Measurements from ENCODE around the gene COQ9. TPM values are rescaled to one million over a fixed set of nuclear protein-coding genes. Genes with fewer than 3 reads are reported as not detected.

COQ9 gene
- total RNA-seq, 1 donor from 2014 or later: 34.1 TPM

- POLR2A ChIA-PET: interaction anchor here (0.7 kb wide), 1 partner anchor 37 kb away, joined by 6 read pairs; no protein-coding TSS in a partner anchor
- no peaks in the 10 kb centered on the region for H3K36me3 Mint-ChIP-seq (ENCODE audit: low read depth)
- TF ChIP-seq CTCF (IDR thresholded peaks at IDR 0.05): no peak
- DNase-seq: no peak
- intact Hi-C loops (cut with micrococcal nuclease): no loop called here
- H3K4me1 Mint-ChIP-seq: no peaks in the 10 kb centered on the region
- H3K9me3 Mint-ChIP-seq: no peaks in the 10 kb centered on the region
- CTCF ChIA-PET: interaction anchor here (0.6 kb wide), 2 partner anchors 10 to 22 kb away, joined by 3 read pairs; no protein-coding TSS in a partner anchor
- no peak overlapping the region for H3K27ac Mint-ChIP-seq
- H3K4me3 Mint-ChIP-seq: no peak overlapping the region
- no peak for ATAC-seq (ENCODE audit: low read depth)
- H3K27me3 Mint-ChIP-seq: peaks cover 16% of the 10 kb centered on the region
Observed at GRCh38 chr16:57500578-57501111, 53.4 kb downstream of the COQ9 start.

GRCh38 chr16:57501492-57501891 is 54.2 kb downstream of the COQ9 start:
- no peak for ATAC-seq (ENCODE audit: low read depth)
- peaks cover 20% of the 10 kb centered on the region for H3K27me3 Mint-ChIP-seq

GRCh38 chr16:57502048-57502775 is 54.9 kb downstream of the COQ9 start:
- CTCF ChIA-PET: no interaction called here
- Mint-ChIP-seq H3K4me1 (no peaks in the 10 kb centered on the region), H3K9me3 (no peaks in the 10 kb centered on the region), H3K36me3 (ENCODE audit: low read depth) (no peaks in the 10 kb centered on the region), H3K27me3 (peaks cover 23% of the 10 kb centered on the region), H3K4me3 (no peak overlapping the region), H3K27ac (no peak overlapping the region)
- POLR2A ChIA-PET: interaction anchor here (0.7 kb wide), 1 partner anchor 35 kb away, joined by 4 read pairs; no protein-coding TSS in a partner anchor
- no peak for TF ChIP-seq CTCF (IDR thresholded peaks at IDR 0.05)
- intact Hi-C loops (cut with micrococcal nuclease): no loop called here
- no peak for ATAC-seq (ENCODE audit: low read depth)
- DNase-seq: no peak

More at GRCh38 chr16:57501492-57501891, 54.2 kb downstream of the COQ9 start:
- no peaks in the 10 kb centered on the region for H3K4me1 Mint-ChIP-seq
- CTCF ChIA-PET: no interaction called here
- H3K36me3 Mint-ChIP-seq (ENCODE audit: low read depth): no peaks in the 10 kb centered on the region
- TF ChIP-seq CTCF (IDR thresholded peaks at IDR 0.05): no peak
- intact Hi-C loops (cut with micrococcal nuclease): no loop called here
- H3K27ac Mint-ChIP-seq: no peak overlapping the region
- DNase-seq: no peak
- H3K9me3 Mint-ChIP-seq: no peaks in the 10 kb centered on the region
- POLR2A ChIA-PET: no interaction called here
- H3K4me3 Mint-ChIP-seq: no peak overlapping the region

- no peaks in the 10 kb centered on the region for H3K9me3 Mint-ChIP-seq
- H3K27me3 Mint-ChIP-seq: peaks cover 23% of the 10 kb centered on the region
- ATAC-seq (ENCODE audit: low read depth) (no peak), DNase-seq (no peak)
- H3K4me3 Mint-ChIP-seq: no peak overlapping the region
- H3K36me3 Mint-ChIP-seq (ENCODE audit: low read depth): no peaks in the 10 kb centered on the region
- TF ChIP-seq CTCF (IDR thresholded peaks at IDR 0.05): no peak
- no peak overlapping the region for H3K27ac Mint-ChIP-seq
- H3K4me1 Mint-ChIP-seq: no peaks in the 10 kb centered on the region
- ChIA-PET CTCF (interaction anchor here (1.9 kb wide), 1 partner anchor 16 kb away, joined by 4 read pairs; no protein-coding TSS in a partner anchor), POLR2A (no interaction called here)
- intact Hi-C loops (cut with micrococcal nuclease): no loop called here
Observed at GRCh38 chr16:57503366-57503765, 56.1 kb downstream of the COQ9 start.

- no peak for DNase-seq
- ChIA-PET CTCF (interaction anchor here (1.9 kb wide), 1 partner anchor 15 kb away, joined by 4 read pairs; no protein-coding TSS in a partner anchor), POLR2A (no interaction called here)
- no peak for ATAC-seq (ENCODE audit: low read depth)
- TF ChIP-seq CTCF (IDR thresholded peaks at IDR 0.05): no peak
- Mint-ChIP-seq H3K27me3 (peaks cover 27% of the 10 kb centered on the region), H3K9me3 (no peaks in the 10 kb centered on the region), H3K4me3 (no peak overlapping the region), H3K27ac (no peak overlapping the region), H3K36me3 (ENCODE audit: low read depth) (no peaks in the 10 kb centered on the region), H3K4me1 (no peaks in the 10 kb centered on the region)
- intact Hi-C loops (cut with micrococcal nuclease): no loop called here
Observed at GRCh38 chr16:57504001-57504400, 56.7 kb downstream of the COQ9 start.
